ENCODE data around the gene SMAD4. TPM values are rescaled to one million over a fixed set of nuclear protein-coding genes. Genes with fewer than 3 reads are reported as not detected.

The SMAD4 gene
- total RNA-seq, 1 experiment from 2014 or later = 60.7 TPM

GRCh38 chr18:51107082-51107481 is 77.1 kb downstream of the SMAD4 start:
- intact Hi-C loops (cut with micrococcal nuclease; ENCODE audit: unreplicated experiment) = no loop called here
- no peak for DNase-seq
- H3K36me3 ChIP-seq (ENCODE audit: low read depth) = no peaks in the 10 kb centered on the region
- H3K4me1 ChIP-seq (replicated peaks; ENCODE audit: insufficient read depth) = no peaks in the 10 kb centered on the region
- H3K79me2 ChIP-seq (ENCODE audit: low read depth) = no peaks in the 10 kb centered on the region
- ChIA-PET POLR2A (ENCODE audit: unreplicated experiment) (no interaction called here), CTCF (no interaction called here)
- no peak overlapping the region for H3K4me3 ChIP-seq
- H3K4me2 ChIP-seq = no peak overlapping the region
- H2AFZ ChIP-seq = no peak overlapping the region
- no peaks in the 10 kb centered on the region for H4K20me1 ChIP-seq (ENCODE audit: insufficient read depth)
- no peaks in the 10 kb centered on the region for H3K9me2 ChIP-seq (ENCODE audit: insufficient read depth)
- no peak overlapping the region for H3K27ac ChIP-seq
- BruUV-seq (replicated peaks) = no TSS peak
- no peaks in the 10 kb centered on the region for H3F3A ChIP-seq (ENCODE audit: insufficient read depth, low read depth)
- H3K27me3 ChIP-seq (ENCODE audit: insufficient read depth, low read depth) = no peaks in the 10 kb centered on the region
- H3K9me3 ChIP-seq (ENCODE audit: insufficient read depth, low read depth) = no peaks in the 10 kb centered on the region
- no peak for TF ChIP-seq CTCF (conservative IDR thresholded peaks at IDR 0.05)
- no peak for TF ChIP-seq EZH2 (IDR thresholded peaks at IDR 0.05; ENCODE audit: low read depth)

GRCh38 chr18:51107598-51108305 is 77.7 kb downstream of the SMAD4 start:
- H3K4me2 ChIP-seq = no peak overlapping the region
- H4K20me1 ChIP-seq (ENCODE audit: insufficient read depth) = no peaks in the 10 kb centered on the region
- H2AFZ ChIP-seq = peak overlapping the region; percentile 64; the same call in 1 of the 2 replicates
- no peak overlapping the region for H3K27ac ChIP-seq
- no peak for DNase-seq
- no peaks in the 10 kb centered on the region for H3K4me1 ChIP-seq (replicated peaks; ENCODE audit: insufficient read depth)
- ChIA-PET CTCF (no interaction called here), POLR2A (ENCODE audit: unreplicated experiment) (no interaction called here)
- H3K27me3 ChIP-seq (ENCODE audit: insufficient read depth, low read depth) = no peaks in the 10 kb centered on the region
- no TSS peak for BruUV-seq (replicated peaks)
- H3K79me2 ChIP-seq (ENCODE audit: low read depth) = no peaks in the 10 kb centered on the region
- intact Hi-C loops (cut with micrococcal nuclease; ENCODE audit: unreplicated experiment) = no loop called here
- TF ChIP-seq CTCF (conservative IDR thresholded peaks at IDR 0.05) (no peak), EZH2 (IDR thresholded peaks at IDR 0.05; ENCODE audit: low read depth) (no peak)
- no peaks in the 10 kb centered on the region for H3K36me3 ChIP-seq (ENCODE audit: low read depth)
- H3F3A ChIP-seq (ENCODE audit: insufficient read depth, low read depth) = no peaks in the 10 kb centered on the region
- no peaks in the 10 kb centered on the region for H3K9me2 ChIP-seq (ENCODE audit: insufficient read depth)
- H3K4me3 ChIP-seq = no peak overlapping the region
- no peaks in the 10 kb centered on the region for H3K9me3 ChIP-seq (ENCODE audit: insufficient read depth, low read depth)

GRCh38 chr18:51108330-51108729 is 78.3 kb downstream of the SMAD4 start:
- H3F3A ChIP-seq (ENCODE audit: insufficient read depth, low read depth) = no peaks in the 10 kb centered on the region
- no peaks in the 10 kb centered on the region for H3K27me3 ChIP-seq (ENCODE audit: insufficient read depth, low read depth)
- H4K20me1 ChIP-seq (ENCODE audit: insufficient read depth) = no peaks in the 10 kb centered on the region
- no peak overlapping the region for H3K27ac ChIP-seq
- ChIA-PET CTCF (no interaction called here), POLR2A (ENCODE audit: unreplicated experiment) (no interaction called here)
- no peaks in the 10 kb centered on the region for H3K36me3 ChIP-seq (ENCODE audit: low read depth)
- no TSS peak for BruUV-seq (replicated peaks)
- TF ChIP-seq CTCF (conservative IDR thresholded peaks at IDR 0.05) (no peak), EZH2 (IDR thresholded peaks at IDR 0.05; ENCODE audit: low read depth) (no peak)
- H3K4me3 ChIP-seq = no peak overlapping the region
- no peaks in the 10 kb centered on the region for H3K9me3 ChIP-seq (ENCODE audit: insufficient read depth, low read depth)
- intact Hi-C loops (cut with micrococcal nuclease; ENCODE audit: unreplicated experiment) = no loop called here
- H3K4me1 ChIP-seq (replicated peaks; ENCODE audit: insufficient read depth) = no peaks in the 10 kb centered on the region
- no peak overlapping the region for H3K4me2 ChIP-seq
- H3K9me2 ChIP-seq (ENCODE audit: insufficient read depth) = no peaks in the 10 kb centered on the region
- H2AFZ ChIP-seq = no peak overlapping the region
- no peaks in the 10 kb centered on the region for H3K79me2 ChIP-seq (ENCODE audit: low read depth)
- DNase-seq = no peak
